Activated naive CD4-positive, alpha-beta T cell treated with anti-CD3 and anti-CD28 coated beads for 36 hours (primary cell): ENCODE data around the gene CXorf66. TPM values are rescaled to one million over a fixed set of nuclear protein-coding genes. Genes with fewer than 3 reads are reported as not detected.
A peak's percentile ranks its signal among the peaks of the same experiment; 100 is the strongest.
"Not testable (repeated sequence)": the region's sequence is repeated elsewhere in the genome, so short reads cannot be mapped to it uniquely, and the experiment has no call there.

ENCODE experiments used
- CTCF ChIA-PET: fragments of 350-600 bp; sonication (Branson Sonifier 250); formaldehyde crosslinking; loops from one replicate; lab custom pipeline; 2021; ENCODE audit warnings: antibody characterized with exemption; lab: Charles Lee
- DNase-seq: peaks from one replicate; pipeline ENCODE4 v3.0.0-alpha.2; 2020
- H3K27ac Mint-ChIP-seq: one replicate; pipeline ENCODE4 v1.8.0; 2021; ENCODE audit warnings: mild to moderate bottlenecking, mixed read lengths
- H3K27me3 Mint-ChIP-seq: one replicate; pipeline ENCODE4 v1.8.0; 2021; ENCODE audit warnings: low read depth, mixed read lengths
- H3K36me3 Mint-ChIP-seq: one replicate; pipeline ENCODE4 v1.8.0; 2021; ENCODE audit warnings: low read depth, mixed read lengths
- H3K4me1 Mint-ChIP-seq: one replicate; pipeline ENCODE4 v1.8.0; 2021; ENCODE audit warnings: low read depth, mixed read lengths
- H3K4me3 Mint-ChIP-seq: one replicate; pipeline ENCODE4 v1.8.0; 2021; ENCODE audit warnings: mild to moderate bottlenecking, moderate library complexity, mixed read lengths
- H3K9me3 Mint-ChIP-seq: one replicate; pipeline ENCODE4 v1.8.0; 2021; ENCODE audit warnings: mixed read lengths
- intact Hi-C: fragments of 100-400 bp; cut with micrococcal nuclease; formaldehyde crosslinking; loops from one replicate; pipeline ENCODE4 v1.15.1; 2023
- microRNA-seq: library from miRNA; unstranded; fragments of <30 nt; microRNA quantifications from one replicate; pipeline ENCODE4 v1.2.0, GENCODE V29; 2022; ENCODE audit warnings: borderline microRNAs expressed, borderline replicate concordance
- total RNA-seq, 2 experiments: library from RNA; stranded (reverse); gene quantifications; one replicate each; pipeline ENCODE4 v1.2.3, GENCODE V29; 2021

The CXorf66 gene
- total RNA-seq, 2 experiments from 2014 or later: not detected

DNA sequence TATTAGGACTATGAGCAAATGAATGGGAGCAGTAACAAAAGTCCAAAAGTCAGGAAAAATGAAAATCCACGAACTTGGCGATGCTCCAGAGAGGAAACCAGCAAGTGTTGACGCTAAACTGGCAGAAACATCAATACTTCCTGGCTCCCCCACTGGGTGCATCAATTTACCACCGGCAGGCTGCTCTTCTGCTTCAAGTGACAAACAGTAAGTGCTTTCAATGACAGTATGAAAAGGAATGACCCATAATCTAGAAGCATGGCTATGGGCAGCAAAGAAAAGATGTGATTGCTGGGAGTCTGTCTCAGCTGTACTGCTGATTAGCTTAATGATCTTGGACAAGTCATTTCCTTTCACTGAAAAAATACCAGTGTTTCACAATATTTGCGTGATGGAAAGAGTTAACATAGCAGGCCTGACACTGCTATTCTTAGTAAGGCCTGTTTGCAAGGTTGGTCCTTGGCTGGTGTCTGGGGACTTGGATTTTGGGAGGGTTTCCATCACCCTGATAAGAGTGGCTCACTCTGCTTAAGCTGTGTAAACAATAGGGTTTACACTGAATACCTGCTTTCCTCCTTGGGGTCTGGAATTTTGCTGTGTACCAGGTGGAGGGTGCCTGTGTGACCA is 41.1 kb downstream of the CXorf66 start:
- intact Hi-C loops: loop anchor here (1.0 kb wide), 1 partner anchor 371 kb away; no protein-coding TSS in a partner anchor
- no peaks in the 10 kb centered on the region for H3K9me3 Mint-ChIP-seq
- peaks cover 42% of the 10 kb centered on the region for H3K4me1 Mint-ChIP-seq
- no peaks in the 10 kb centered on the region for H3K27me3 Mint-ChIP-seq
- CTCF ChIA-PET: no interaction called here
- DNase-seq: peak; percentile 5
- H3K4me3 Mint-ChIP-seq: no peak overlapping the region
- peaks cover 8% of the 10 kb centered on the region for H3K36me3 Mint-ChIP-seq
- H3K27ac Mint-ChIP-seq: no peak overlapping the region

DNA sequence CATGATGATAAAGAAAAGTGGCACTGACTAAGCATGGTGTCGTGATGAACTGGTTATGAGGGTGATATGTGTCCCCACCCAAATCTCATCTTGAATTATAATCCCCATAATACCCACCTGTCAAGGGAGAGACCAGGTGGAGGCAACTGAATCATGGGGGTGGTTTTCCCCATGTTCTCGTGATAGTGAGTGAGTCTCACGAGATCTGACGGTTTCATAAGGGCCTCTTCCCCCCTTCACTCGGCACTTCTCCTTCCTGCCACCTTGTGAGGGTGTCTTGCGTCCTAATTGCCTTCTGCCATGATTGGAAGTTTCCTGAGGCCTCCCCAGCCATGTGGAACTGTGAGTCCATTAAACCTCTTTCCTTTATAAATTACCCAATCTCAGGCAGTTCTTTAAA is 44.2 kb downstream of the CXorf66 start:
- DNase-seq, H3K9me3 Mint-ChIP-seq, H3K27me3 Mint-ChIP-seq, H3K36me3 Mint-ChIP-seq, intact Hi-C loops, H3K4me3 Mint-ChIP-seq, H3K27ac Mint-ChIP-seq, CTCF ChIA-PET: not testable (repeated sequence)
- peaks cover 39% of the 10 kb centered on the region for H3K4me1 Mint-ChIP-seq

DNA sequence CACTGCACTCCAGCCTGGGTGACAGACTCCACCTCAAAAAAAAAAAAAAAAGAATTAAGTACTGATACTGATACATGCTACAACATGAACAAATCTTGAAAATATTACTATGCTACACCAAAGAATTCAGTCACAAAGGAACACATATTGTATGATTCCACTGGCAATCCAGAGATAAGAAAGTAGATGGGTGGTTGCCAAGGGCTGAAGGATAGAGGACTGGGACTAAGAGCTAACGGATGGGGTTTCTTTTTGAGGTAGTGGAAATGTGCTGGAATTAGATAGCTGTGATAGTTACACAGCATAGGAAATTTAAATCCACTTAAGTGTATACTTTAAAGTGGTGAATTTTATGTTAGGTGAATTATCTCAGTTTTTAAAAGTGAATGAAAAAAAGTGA is 45.0 kb downstream of the CXorf66 start:
- Mint-ChIP-seq H3K4me3 (no peak overlapping the region), H3K36me3 (peaks cover 8% of the 10 kb centered on the region), H3K9me3 (no peaks in the 10 kb centered on the region), H3K4me1 (peaks cover 32% of the 10 kb centered on the region), H3K27ac (no peak overlapping the region), H3K27me3 (no peaks in the 10 kb centered on the region)
- DNase-seq: no peak
- intact Hi-C loops: no loop called here
- CTCF ChIA-PET: no interaction called here

DNA sequence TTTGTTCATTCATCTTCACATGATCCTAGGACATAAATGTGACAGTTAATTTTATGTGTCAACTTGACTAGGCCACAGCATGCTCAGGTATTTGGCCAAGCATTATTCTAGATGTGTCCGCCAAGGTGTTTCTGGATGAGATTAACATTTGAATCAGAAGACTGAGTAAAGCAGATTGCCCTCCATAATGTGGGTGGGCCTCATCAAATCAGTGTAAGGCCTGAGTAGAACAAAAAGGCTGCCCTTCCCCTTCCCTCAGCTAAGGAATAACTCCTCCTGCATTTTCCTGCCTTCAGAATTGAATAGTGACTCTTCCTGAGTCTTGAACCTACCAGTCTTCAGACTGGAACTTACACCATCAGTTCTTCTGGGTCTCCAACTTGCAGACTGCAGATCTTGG is 50.9 kb downstream of the CXorf66 start:
- H3K27me3 Mint-ChIP-seq: no peaks in the 10 kb centered on the region
- CTCF ChIA-PET: no interaction called here
- peaks cover 4% of the 10 kb centered on the region for H3K36me3 Mint-ChIP-seq
- no peak for DNase-seq
- H3K9me3 Mint-ChIP-seq: no peaks in the 10 kb centered on the region
- no peak overlapping the region for H3K27ac Mint-ChIP-seq
- H3K4me1 Mint-ChIP-seq: peaks cover 18% of the 10 kb centered on the region
- intact Hi-C loops: no loop called here
- no peak overlapping the region for H3K4me3 Mint-ChIP-seq

DNA sequence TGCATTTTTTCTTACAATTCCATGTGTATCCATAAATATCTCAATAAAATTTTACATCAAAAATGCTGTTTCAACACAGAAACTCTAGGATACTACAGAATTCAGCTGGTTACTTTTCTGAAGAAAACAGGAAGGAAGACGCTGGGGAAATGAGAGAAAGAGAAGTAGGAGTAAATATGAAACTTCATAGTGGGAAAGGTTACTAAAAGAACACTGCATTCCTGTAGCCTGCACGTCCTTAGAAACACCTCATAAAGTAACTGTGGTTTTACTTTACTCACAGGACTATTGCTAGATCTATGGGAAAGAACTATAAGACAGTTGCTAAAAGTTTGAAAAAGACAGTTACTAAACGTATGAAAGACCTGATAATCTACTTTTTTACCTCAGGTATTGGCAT is 55.6 kb downstream of the CXorf66 start:
- DNase-seq: no peak
- CTCF ChIA-PET: no interaction called here
- Mint-ChIP-seq H3K36me3 (peaks cover 6% of the 10 kb centered on the region), H3K4me1 (peaks cover 30% of the 10 kb centered on the region), H3K27ac (no peak overlapping the region), H3K4me3 (no peak overlapping the region), H3K9me3 (no peaks in the 10 kb centered on the region), H3K27me3 (no peaks in the 10 kb centered on the region)
- intact Hi-C loops: loop anchor here (2.0 kb wide), 1 partner anchor 21 kb away; no protein-coding TSS in a partner anchor

DNA sequence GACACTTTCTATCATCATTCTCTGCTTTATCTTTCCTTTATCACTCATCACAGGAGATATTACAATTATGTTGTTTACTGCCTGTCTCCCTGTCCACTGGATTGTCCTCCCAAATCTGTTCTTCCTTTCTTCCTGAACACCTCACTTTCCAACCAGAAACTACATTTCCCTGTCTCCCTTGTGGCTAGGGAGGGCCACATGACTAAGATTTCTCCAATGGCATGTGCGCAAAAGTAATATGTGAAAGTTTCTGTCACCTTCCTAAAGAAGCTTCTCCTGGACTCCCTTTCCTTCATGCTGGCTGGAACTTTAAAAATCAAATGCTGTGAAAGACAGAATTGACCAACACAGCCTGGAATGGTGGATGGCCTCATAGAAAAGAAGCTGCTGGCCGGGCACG is 58.2 kb downstream of the CXorf66 start:
- H3K4me1 Mint-ChIP-seq: peaks cover 28% of the 10 kb centered on the region
- peaks cover 2% of the 10 kb centered on the region for H3K36me3 Mint-ChIP-seq
- no peak overlapping the region for H3K4me3 Mint-ChIP-seq
- no peak overlapping the region for H3K27ac Mint-ChIP-seq
- H3K27me3 Mint-ChIP-seq: no peaks in the 10 kb centered on the region
- intact Hi-C loops: no loop called here
- no peak for DNase-seq
- CTCF ChIA-PET: no interaction called here
- H3K9me3 Mint-ChIP-seq: no peaks in the 10 kb centered on the region

DNA sequence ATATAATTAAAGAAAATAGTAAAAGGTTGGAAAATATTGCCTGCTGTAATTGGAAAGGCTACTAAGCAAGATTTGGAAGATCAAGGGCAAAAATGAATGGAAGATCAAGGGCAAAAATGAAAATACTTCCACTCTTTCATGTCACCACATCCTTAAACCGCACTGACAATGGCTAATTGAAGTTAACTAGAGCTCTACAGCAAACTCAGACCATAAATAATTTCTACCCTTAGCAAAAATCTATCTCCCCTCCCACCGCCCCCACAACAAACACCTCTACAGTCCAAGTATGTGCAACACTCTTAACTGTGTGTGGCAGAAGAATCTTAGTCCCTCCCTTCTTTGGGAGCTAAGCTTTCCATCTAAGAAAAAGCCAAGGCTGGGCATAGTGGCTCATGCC is 59.6 kb downstream of the CXorf66 start:
- CTCF ChIA-PET: interaction anchor here (0.9 kb wide), 1 partner anchor 14 kb away, joined by 3 read pairs; no protein-coding TSS in a partner anchor
- no peak overlapping the region for H3K27ac Mint-ChIP-seq

More for the DNA sequence above, 59.6 kb downstream of the CXorf66 start:
- Mint-ChIP-seq H3K9me3 (no peaks in the 10 kb centered on the region), H3K36me3 (peaks cover 2% of the 10 kb centered on the region), H3K27me3 (no peaks in the 10 kb centered on the region), H3K4me3 (no peak overlapping the region), H3K4me1 (peaks cover 21% of the 10 kb centered on the region)
- intact Hi-C loops: no loop called here
- no peak for DNase-seq

Small RNA genes lying within 50 kb of the gene (microRNA-seq; reads per million reads assigned to microRNA genes)
- 181 reads per million, percentile 65 among the genes with 10 or more reads in this experiment for gene MIR505

Other genes with a start within 250 kb of the CXorf66 start
- gene ATP11C, start 32.5 kb downstream of the CXorf66 start, total RNA-seq: 10 to 100 TPM; 18.3 to 20.8 TPM